Measurements from ENCODE around the gene LIF.

DNA sequence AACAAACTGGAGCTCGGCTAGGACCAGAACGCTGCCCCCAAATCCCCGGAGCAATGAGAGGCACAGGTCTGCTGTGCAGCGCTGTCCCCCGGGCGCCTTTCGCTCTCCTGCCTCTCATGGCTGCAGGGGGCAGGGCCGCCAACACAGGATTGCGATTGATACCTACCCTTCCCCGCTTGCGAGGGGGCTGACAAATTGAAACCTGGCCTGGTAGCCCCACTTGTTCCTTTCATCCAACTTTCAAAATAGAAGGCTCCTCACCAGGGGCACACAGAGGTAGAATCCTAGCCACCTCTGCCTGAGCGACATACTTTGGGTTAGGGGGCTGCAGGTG, 43.4 kb upstream of the LIF start:
- TF ChIP-seq, protein P1, sequence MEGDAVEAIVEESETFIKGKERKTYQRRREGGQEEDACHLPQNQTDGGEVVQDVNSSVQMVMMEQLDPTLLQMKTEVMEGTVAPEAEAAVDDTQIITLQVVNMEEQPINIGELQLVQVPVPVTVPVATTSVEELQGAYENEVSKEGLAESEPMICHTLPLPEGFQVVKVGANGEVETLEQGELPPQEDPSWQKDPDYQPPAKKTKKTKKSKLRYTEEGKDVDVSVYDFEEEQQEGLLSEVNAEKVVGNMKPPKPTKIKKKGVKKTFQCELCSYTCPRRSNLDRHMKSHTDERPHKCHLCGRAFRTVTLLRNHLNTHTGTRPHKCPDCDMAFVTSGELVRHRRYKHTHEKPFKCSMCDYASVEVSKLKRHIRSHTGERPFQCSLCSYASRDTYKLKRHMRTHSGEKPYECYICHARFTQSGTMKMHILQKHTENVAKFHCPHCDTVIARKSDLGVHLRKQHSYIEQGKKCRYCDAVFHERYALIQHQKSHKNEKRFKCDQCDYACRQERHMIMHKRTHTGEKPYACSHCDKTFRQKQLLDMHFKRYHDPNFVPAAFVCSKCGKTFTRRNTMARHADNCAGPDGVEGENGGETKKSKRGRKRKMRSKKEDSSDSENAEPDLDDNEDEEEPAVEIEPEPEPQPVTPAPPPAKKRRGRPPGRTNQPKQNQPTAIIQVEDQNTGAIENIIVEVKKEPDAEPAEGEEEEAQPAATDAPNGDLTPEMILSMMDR (IDR thresholded peaks at IDR 0.05): no peak
- TF ChIP-seq POLR2A (IDR thresholded peaks at IDR 0.05) (no peak), EP300 (IDR thresholded peaks at IDR 0.05; ENCODE audit: low read depth) (no peak), POLR2AphosphoS5 (IDR thresholded peaks at IDR 0.05) (no peak)
